Measurements from ENCODE around the gene PRLR.

Gene PRLR

GRCh38 chr5:35158622-35159369 is 71.5 kb downstream of the PRLR start:
- no peak for DNase-seq

GRCh38 chr5:35158204-35158603 is 72.1 kb downstream of the PRLR start:
- no peak for DNase-seq

- no peak for DNase-seq
Observed at GRCh38 chr5:35153375-35153932, 76.8 kb downstream of the PRLR start.

- no peak for DNase-seq
Observed at GRCh38 chr5:35152733-35153132, 77.6 kb downstream of the PRLR start.

GRCh38 chr5:35151146-35151920 is 79.0 kb downstream of the PRLR start:
- no peak for DNase-seq

GRCh38 chr5:35149041-35149440 is 81.2 kb downstream of the PRLR start:
- no peak for DNase-seq

- DNase-seq = no peak
Observed at GRCh38 chr5:35146406-35146805, 83.9 kb downstream of the PRLR start.

GRCh38 chr5:35145691-35146317 is 84.5 kb downstream of the PRLR start:
- DNase-seq = no peak

- no peak for DNase-seq
Observed at GRCh38 chr5:35145012-35145411, 85.3 kb downstream of the PRLR start.

GRCh38 chr5:35143841-35144240 is 86.4 kb downstream of the PRLR start:
- no peak for DNase-seq

- no peak for DNase-seq
Observed at GRCh38 chr5:35141739-35142138, 88.5 kb downstream of the PRLR start.

- DNase-seq = no peak
Observed at GRCh38 chr5:35138232-35138631, 92.1 kb downstream of the PRLR start.

- no peak for DNase-seq
Observed at GRCh38 chr5:35136386-35136785, 93.9 kb downstream of the PRLR start.

- no peak for DNase-seq
Observed at GRCh38 chr5:35135239-35135700, 95.0 kb downstream of the PRLR start.

GRCh38 chr5:35134278-35135030 is 95.8 kb downstream of the PRLR start:
- no peak for DNase-seq

GRCh38 chr5:35133186-35133585 is 97.1 kb downstream of the PRLR start:
- no peak for DNase-seq

GRCh38 chr5:35131723-35132122 is 98.6 kb downstream of the PRLR start:
- DNase-seq = no peak

- DNase-seq = peak; percentile 54
Observed at GRCh38 chr5:35129921-35130485, 100.3 kb downstream of the PRLR start.

- DNase-seq = no peak
Observed at GRCh38 chr5:35129276-35129675, 101.0 kb downstream of the PRLR start.

GRCh38 chr5:35127006-35127405 is 103.3 kb downstream of the PRLR start:
- DNase-seq = no peak

- DNase-seq = no peak
Observed at GRCh38 chr5:35125746-35126145, 104.5 kb downstream of the PRLR start.

GRCh38 chr5:35124932-35125331 is 105.4 kb downstream of the PRLR start:
- DNase-seq = no peak

All from CD4-positive, alpha-beta T cell treated with Interleukin-4 for 4 hours (primary cell).